Tibial nerve (tissue), 3 donors: ENCODE measurements around the gene ZDHHC18.

ENCODE experiments used
- POLR2A ChIP-seq, 2 donors: fragments of 450-650 bp; IDR thresholded peaks; one replicate each; pipeline ENCODE4 v1.6.1; 2017; ENCODE audit warnings: antibody characterized with exemption in 2 of 2, mild to moderate bottlenecking in 2 of 2, moderate library complexity in 2 of 2
- TF ChIP-seq, protein P1 (sequence below), 5 experiments: fragments of 200-600 bp in 3 of 5; fragments of 450-650 bp in 2 of 5; sonication (generic) in 3 of 5; IDR thresholded peaks; one replicate each; pipeline ENCODE4 v1.5.1; 2016 to 2019; ENCODE audit warnings: antibody characterized with exemption in 5 of 5, mild to moderate bottlenecking in 3 of 5, moderate library complexity in 2 of 5

DNA sequence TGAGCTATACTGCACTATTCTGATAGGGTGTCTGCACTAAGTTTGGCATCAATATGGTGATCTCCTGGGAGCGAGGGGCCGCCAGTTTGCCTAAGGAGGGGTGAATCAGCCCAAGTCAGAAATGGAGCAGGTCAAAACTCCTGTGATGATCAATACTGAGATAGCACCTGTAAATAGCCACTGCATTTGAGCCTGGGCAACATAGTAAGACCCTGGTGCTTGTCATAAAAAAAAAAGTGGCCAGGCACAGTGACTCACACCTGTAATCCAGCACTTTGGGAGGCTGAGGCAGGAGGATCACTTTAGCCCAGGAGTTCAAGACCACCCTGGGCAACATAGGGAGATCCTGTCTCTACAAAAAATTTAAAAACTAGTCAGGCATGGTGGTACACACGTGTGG, 11.6 kb upstream of the ZDHHC18 start:
- TF ChIP-seq, protein P1, sequence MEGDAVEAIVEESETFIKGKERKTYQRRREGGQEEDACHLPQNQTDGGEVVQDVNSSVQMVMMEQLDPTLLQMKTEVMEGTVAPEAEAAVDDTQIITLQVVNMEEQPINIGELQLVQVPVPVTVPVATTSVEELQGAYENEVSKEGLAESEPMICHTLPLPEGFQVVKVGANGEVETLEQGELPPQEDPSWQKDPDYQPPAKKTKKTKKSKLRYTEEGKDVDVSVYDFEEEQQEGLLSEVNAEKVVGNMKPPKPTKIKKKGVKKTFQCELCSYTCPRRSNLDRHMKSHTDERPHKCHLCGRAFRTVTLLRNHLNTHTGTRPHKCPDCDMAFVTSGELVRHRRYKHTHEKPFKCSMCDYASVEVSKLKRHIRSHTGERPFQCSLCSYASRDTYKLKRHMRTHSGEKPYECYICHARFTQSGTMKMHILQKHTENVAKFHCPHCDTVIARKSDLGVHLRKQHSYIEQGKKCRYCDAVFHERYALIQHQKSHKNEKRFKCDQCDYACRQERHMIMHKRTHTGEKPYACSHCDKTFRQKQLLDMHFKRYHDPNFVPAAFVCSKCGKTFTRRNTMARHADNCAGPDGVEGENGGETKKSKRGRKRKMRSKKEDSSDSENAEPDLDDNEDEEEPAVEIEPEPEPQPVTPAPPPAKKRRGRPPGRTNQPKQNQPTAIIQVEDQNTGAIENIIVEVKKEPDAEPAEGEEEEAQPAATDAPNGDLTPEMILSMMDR (IDR thresholded peaks at IDR 0.05) = no peak
- TF ChIP-seq POLR2A (IDR thresholded peaks at IDR 0.05) = no peak
